SK-MEL-5 (cell line): ENCODE measurements around the gene LMBR1L. TPM values are rescaled to one million over a fixed set of nuclear protein-coding genes. Genes with fewer than 3 reads are reported as not detected.
"Not testable (repeated sequence)": the region's sequence is repeated elsewhere in the genome, so short reads cannot be mapped to it uniquely, and the experiment has no call there.

Source experiments
- DNase-seq: peaks from one replicate; pipeline ENCODE4 v3.0.0-alpha.2; 2016; ENCODE audit warnings: low read depth, low spot score
- in situ Hi-C: cut with HindIII; loops from 2 replicates; pipeline ENCODE4 v1.10.0; 2016; ENCODE audit warnings: low sequenced_read_pairs, high pct_unique_total_duplicates, low pct_unique_long_range_greater_than_20kb
- total RNA-seq: library from RNA; depleted of rRNA; stranded (reverse); fragments of >200 nt; shearing (Covaris generic); gene quantifications from 2 replicates; pipeline ENCODE4 v1.2.3, GENCODE V29; 2014

The LMBR1L gene
- total RNA-seq, 1 experiment from 2014 or later = 20.6 TPM

DNA sequence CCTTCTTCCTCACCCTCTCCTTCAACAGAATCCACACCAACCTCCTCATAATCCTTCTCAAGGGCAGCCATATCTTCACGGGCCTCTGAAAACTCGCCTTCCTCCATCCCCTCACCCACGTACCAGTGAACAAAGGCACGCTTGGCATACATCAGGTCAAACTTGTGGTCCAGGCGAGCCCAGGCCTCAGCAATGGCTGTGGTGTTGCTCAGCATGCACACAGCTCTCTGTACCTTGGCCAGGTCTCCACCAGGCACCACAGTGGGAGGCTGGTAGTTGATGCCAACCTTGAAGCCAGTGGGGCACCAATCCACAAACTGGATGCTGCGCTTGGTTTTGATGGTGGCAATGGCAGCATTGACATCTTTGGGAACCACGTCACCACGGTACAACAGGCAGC is 17.3 kb upstream of the LMBR1L start:
- DNase-seq, in situ Hi-C loops: not testable (repeated sequence)

DNA sequence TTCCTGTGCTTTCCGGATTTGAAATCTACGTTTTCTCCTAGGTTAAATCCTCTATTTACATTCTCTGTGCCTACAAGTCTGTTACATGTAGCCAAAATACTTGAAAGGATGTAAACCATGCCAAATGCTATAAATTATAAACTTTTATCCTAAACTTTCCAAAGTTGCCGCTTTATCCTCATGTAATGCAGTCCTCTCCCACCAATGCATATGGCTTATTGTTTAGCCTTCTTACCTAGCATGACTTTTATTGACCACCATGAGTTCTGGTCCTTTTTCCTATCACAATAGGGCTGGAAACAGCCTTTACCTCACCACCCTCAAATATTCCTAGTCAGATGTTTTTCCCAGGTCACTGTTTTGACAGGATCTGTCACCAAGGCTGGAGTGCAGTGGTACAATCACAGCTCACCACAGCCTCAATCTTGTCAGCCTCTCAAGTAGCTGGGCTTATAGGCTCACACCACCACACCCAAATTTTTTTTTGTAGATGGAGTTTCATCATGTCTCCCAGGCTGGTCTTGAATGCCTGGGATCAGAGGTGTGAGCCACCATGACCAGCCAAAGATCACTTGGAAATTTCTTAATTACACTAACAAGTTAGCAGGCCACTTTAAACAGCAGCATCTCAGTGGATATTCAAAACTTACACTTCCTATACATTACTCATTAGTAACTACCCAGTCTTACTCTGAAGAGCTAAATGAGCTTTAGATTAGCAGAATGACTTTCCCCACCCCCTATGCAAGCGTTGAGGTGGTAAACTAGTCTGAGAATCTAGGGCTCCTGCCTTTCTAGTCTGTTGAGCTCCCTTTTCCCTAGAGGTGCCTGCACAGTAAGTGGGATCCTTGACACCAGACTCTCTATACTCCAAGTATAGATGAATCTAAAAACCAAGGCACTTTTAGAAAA is 16.5 kb upstream of the LMBR1L start:
- in situ Hi-C loops = no loop called here
- DNase-seq = peak; percentile 26

GRCh38 chr12:49121047-49121696 is 10.5 kb upstream of the LMBR1L start:
- in situ Hi-C loops = no loop called here
- peak; percentile 86 for DNase-seq

- in situ Hi-C loops = no loop called here
- DNase-seq = no peak
Observed at GRCh38 chr12:49111206-49111605, 559 bp upstream of the LMBR1L start.

- no peak for DNase-seq
- in situ Hi-C loops = no loop called here
Observed at GRCh38 chr12:49109641-49110463, 795 bp downstream of the LMBR1L start.

DNA sequence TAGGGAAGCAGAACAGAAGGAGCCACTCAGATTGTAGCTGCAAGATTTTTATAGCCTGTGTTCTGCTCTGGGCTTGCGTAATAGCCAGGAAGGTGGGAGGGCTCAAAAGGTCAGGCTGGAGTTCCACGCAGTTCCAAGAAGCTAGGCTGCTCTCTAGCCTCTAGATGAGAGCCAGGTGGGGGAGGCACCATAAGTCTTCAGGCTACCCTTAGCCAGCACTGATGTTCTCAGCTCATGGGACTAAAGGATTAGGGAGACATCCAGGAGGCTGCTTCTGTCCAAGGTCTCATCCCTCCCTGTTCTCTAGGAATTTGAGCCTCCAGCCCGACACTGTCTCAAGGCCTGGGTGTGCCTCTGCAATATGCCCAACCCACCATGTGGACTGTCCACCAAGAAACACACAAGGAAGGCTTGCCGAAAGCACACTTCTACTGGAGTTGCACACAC is 1.7 kb downstream of the LMBR1L start:
- peak; percentile 46 for DNase-seq
- in situ Hi-C loops = no loop called here

- DNase-seq = no peak
- in situ Hi-C loops = no loop called here
Observed at GRCh38 chr12:49105504-49106084, 5.1 kb downstream of the LMBR1L start.

DNA sequence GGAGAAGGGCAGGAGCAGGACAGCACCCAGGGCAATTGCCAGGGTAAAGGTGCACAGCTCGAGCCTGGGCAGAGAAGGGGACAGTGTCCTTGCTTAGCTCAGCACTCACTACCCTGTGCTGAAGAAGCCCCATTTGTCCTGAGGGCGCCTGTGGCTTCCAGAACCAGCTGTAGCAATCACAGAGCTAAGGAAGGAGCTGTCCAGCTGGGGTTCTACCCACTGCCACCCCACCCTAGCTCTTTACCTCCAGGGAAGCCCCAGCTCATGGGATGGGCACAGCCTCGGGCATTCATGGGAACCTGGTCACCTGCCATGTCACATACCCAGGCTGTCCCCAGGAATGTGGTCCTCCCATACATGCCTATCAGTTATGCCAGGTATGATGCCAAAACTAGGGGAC is 5.8 kb downstream of the LMBR1L start:
- in situ Hi-C loops = no loop called here

GRCh38 chr12:49100380-49100779 is 10.3 kb downstream of the LMBR1L start:
- in situ Hi-C loops = no loop called here

More for the DNA sequence above, 5.8 kb downstream of the LMBR1L start:
- no peak for DNase-seq

DNA sequence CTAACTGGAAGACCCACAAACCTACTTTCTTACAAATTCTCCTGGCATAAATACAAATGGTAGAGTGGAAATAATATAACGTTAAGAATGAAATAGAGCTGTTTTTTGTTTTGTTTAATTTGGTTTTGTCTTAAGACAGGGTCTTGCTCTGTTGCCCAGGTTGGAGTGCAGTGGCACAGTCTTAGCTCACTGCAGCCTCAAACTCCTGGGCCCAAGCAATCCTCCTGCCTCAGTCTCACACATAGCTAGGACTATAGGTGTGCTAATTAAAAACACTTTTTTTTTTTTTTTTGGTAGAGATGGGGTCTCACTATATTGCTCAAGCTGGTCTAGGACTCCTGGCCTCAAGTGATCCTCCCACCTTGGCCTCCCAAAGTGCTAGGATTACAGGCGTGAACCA is 11.9 kb downstream of the LMBR1L start:
- DNase-seq = no peak
- in situ Hi-C loops = no loop called here

More at GRCh38 chr12:49100380-49100779, 10.3 kb downstream of the LMBR1L start:
- no peak for DNase-seq

DNA sequence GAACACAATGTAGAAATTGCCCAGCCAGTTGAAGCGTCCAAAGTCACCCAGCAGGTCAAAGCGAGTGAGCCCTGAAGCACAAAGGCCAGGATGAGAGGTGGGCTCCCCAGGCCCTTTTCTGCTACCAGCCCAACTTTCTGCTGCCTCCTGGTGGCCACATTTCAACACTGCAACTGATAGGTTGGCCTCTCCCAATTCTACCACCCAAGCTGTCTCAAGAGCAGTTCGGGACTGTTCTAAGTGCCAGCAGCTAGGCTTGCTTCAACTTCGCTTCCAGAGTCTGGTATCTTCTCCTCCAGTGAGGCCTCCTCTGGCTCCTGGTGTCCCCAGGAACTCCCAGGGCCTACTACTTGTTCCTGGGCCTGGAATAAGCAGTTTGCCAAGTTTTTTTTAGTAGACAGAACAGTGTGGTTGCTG is 12.6 kb downstream of the LMBR1L start:
- DNase-seq = peak; percentile 79

GRCh38 chr12:49097381-49097780 is 13.3 kb downstream of the LMBR1L start:
- in situ Hi-C loops = no loop called here
- DNase-seq = no peak

More for the DNA sequence above, 12.6 kb downstream of the LMBR1L start:
- in situ Hi-C loops = no loop called here

- DNase-seq = no peak
- in situ Hi-C loops = no loop called here
Observed at GRCh38 chr12:49094975-49095365, 15.7 kb downstream of the LMBR1L start.

GRCh38 chr12:49094160-49094974 is 16.3 kb downstream of the LMBR1L start, which contains the start of gene DHH:
Gene DHH, minus strand, starts transcription at chr12:49094801. Its CDS starts 289 bp downstream, at chr12:49094512.
- in situ Hi-C loops = no loop called here
- DNase-seq = no peak

- no peak for DNase-seq
- in situ Hi-C loops = no loop called here
Observed at GRCh38 chr12:49093792-49094159, 16.9 kb downstream of the LMBR1L start.

- in situ Hi-C loops = no loop called here
- DNase-seq = no peak
Observed at GRCh38 chr12:49092816-49093406, 17.7 kb downstream of the LMBR1L start.
